Retinal pigment epithelial cell (primary cell): ENCODE measurements around the gene CA12.

Experiments
- DNase-seq: peaks from one replicate; pipeline ENCODE4 v3.0.0-alpha.2; 2010; ENCODE audit warnings: low read depth
- H3K4me3 ChIP-seq: 2 replicates; pipeline ENCODE4 v1.5.1; 2011; ENCODE audit warnings: mild to moderate bottlenecking, low read length, control low read depth, moderate library complexity
- TF ChIP-seq, protein P1 (sequence below): conservative IDR thresholded peaks from 2 replicates; pipeline ENCODE4 v1.5.1; 2011; ENCODE audit warnings: low read depth, low read length, control low read depth, inconsistent platforms

The CA12 gene

DNA sequence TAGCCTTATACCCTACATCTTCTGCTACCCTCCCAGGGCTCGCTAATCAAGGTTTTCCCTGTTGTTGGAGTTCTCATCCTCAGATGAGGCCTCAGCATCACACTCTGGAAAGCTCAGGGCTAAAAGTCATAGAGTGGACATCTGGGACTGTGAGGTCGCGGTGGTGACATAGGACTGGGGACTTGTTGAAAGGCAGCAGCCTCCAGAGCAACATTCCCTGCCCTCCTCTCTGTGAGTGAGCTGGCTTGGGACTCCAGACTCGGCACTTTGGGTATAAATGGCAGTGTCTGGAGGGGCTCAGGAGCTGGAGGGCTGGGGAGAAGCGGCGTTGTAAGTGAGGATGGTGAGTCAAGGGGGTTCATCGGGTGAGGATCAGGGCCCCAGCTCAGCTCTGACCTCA lies 2.7 kb downstream of the CA12 start:
- TF ChIP-seq, protein P1, sequence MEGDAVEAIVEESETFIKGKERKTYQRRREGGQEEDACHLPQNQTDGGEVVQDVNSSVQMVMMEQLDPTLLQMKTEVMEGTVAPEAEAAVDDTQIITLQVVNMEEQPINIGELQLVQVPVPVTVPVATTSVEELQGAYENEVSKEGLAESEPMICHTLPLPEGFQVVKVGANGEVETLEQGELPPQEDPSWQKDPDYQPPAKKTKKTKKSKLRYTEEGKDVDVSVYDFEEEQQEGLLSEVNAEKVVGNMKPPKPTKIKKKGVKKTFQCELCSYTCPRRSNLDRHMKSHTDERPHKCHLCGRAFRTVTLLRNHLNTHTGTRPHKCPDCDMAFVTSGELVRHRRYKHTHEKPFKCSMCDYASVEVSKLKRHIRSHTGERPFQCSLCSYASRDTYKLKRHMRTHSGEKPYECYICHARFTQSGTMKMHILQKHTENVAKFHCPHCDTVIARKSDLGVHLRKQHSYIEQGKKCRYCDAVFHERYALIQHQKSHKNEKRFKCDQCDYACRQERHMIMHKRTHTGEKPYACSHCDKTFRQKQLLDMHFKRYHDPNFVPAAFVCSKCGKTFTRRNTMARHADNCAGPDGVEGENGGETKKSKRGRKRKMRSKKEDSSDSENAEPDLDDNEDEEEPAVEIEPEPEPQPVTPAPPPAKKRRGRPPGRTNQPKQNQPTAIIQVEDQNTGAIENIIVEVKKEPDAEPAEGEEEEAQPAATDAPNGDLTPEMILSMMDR, result no peak
- no peak for DNase-seq
- peak overlapping the region; percentile 12 for H3K4me3 ChIP-seq

DNA sequence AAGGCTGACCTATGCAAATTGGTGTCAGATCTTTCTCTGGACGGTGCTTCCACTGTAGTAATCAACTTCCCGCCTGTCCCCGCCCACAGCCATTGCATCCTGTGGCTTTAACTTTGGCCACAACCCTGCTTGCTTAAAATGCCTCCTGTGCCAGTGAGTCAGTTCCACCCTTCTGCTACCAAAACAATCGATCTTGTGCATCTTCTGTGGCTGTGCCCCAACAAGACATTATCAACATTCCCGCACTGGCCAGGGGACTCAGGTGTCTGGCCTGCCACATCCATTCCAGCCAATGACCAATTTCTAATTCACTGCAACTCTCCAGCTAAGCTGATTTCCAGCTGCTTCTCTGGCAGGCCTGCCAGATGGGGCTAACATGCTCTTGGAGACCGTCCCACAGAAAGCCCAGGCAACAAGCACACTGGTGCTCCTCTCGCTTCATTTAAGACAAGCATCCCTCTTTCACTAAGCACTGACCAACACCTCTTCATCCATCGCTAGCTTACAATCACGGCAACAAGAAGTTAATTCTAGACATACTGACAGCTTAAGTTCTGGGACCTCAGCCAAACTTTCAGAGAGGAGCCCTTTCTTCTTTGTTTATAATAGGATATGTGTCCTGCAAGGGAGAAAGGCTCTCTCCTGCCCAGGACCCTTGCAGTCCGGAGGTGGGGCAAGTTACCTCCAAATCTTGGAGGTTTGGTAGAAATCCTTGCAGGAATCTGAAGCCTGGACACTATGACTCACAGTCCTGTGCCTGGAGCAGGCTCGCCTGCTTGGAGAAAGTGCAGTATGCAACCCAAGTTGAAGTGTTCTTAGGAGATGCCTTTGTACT lies 6.7 kb downstream of the CA12 start:
- H3K4me3 ChIP-seq, result no peak overlapping the region
- peak; percentile 95 for DNase-seq
- TF ChIP-seq, protein P1, result no peak

DNA sequence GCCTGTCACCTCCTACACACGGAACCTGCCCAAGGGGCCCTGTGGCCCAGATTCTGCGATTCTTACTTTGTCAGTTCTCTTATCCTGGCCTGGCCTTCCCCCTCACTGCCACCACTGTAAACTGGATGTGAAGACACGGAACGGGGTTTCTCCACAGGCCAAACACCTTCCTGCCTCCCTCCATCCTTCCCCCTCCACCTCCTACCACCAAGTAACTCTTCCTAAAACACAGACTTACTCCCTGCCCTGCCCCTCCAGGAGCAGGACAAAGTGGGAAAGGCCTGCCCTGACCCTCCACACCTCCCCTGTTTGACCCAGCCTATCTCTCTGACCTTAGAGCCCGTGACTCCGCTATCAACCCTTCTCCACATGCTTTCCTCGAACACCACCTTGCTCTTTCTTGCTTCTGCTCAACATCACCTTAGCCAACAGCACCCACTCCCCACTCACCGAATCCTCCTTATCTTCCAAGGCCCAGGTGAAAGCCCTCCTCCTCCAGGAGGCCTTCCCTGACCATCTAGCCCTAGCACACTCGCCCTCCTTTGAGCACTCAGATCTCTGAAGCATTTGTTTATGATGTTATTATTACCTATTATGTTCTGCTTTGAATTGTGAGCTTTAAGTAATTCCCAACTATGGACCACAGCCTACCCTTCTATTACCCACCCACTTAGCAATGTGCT lies 7.6 kb downstream of the CA12 start:
- no peak overlapping the region for H3K4me3 ChIP-seq
- no peak for DNase-seq
- TF ChIP-seq, protein P1, result no peak

DNA sequence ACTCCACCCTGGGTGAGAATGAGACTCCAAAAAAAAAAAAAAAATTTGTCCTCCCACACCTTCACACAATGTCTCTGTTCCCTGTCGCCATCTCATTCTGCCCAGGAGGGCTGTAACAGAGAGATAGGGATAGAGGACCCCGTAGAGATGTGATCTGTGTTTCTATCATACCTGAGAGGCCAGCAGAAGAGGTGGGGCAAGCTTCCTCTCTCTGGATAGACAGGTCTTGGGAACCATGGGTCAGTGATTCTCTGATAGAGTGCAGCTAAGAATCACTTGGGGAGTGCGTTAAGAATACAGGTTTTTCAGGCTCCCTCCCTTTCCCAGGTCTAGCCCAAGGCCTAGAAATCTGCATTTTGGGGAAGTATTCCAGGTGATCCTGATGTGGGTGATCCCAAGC lies 8.3 kb downstream of the CA12 start:
- TF ChIP-seq, protein P1, result no peak
- H3K4me3 ChIP-seq, result no peak overlapping the region
- DNase-seq, result no peak

DNA sequence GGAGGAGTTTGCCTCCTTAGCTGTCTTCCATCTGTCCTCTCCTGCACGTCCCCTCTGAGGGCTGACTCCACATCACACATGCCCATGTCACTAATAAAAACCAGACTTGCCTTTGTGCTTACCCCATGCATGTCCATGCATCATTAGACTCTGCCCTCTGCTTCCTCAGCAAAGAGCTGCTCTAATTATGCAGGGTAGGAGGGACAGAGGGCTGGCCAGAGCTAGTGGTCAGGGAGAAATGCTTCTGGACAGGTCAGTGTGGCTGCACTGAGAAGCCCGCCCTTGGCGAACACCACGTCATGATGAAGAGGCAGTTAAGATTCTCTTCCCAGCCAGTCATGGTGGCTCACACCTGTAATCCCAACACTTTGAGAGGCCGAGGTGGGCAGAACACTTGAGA lies 8.9 kb downstream of the CA12 start:
- TF ChIP-seq, protein P1, result no peak
- H3K4me3 ChIP-seq, result no peak overlapping the region
- DNase-seq, result no peak

DNA sequence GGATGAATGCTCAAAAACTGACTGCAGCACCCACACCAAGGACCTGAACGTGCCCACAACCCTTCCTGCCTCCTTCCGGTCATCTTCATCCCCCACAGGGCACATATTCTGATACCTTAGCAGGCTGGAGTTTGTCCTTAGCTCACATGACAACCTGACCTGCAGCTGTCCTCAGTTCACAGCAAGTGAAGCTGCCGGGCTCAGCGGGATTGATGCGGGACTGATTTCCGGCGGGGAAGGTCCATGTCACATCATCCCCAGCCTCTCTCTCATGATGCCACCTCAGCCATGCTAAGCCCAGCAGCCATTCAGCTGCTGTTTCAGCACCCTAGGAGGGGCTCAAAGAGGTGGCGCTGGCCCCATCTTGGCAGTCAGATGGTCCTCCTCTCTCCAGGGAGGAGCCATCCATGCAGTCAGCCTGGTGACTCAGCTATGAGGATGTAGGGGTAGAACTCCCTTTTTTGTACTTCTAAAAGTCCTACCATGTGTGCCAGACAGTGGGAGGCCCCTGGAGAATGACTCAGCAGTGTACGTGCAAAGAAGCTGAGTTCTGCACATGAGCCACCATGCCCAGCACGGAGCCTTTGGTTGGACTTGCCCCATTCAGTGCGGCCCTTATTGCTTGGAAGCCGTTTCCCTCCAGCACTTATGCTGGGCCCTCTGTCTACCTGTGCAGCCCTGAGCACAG lies 9.5 kb downstream of the CA12 start:
- TF ChIP-seq, protein P1, result no peak
- DNase-seq, result peak; percentile 65
- no peak overlapping the region for H3K4me3 ChIP-seq
